HepG2 (cell line): ENCODE measurements around the gene C19orf85. TPM values are rescaled to one million over a fixed set of nuclear protein-coding genes. Genes with fewer than 3 reads are reported as not detected.

ENCODE experiments used
- AKNA ChIP-seq: sonication (generic); formaldehyde crosslinking; IDR thresholded peaks from 2 replicates; pipeline ENCODE4 v1.4.0; 2020; ENCODE audit warnings: missing genetic modification reagents, borderline replicate concordance
- ARID5B ChIP-seq: IDR thresholded peaks from 2 replicates; pipeline ENCODE4 v1.4.0; 2020; ENCODE audit warnings: mild to moderate bottlenecking, missing genetic modification reagents
- HBP1 ChIP-seq: IDR thresholded peaks from 2 replicates; pipeline ENCODE4 v1.6.1; 2016; ENCODE audit warnings: low read depth, control low read depth
- MAFG ChIP-seq: sonication (generic); formaldehyde crosslinking; IDR thresholded peaks from 2 replicates; pipeline ENCODE4 v1.5.1; 2020; ENCODE audit warnings: mild to moderate bottlenecking, missing genetic modification reagents
- WIZ ChIP-seq: sonication (generic); formaldehyde crosslinking; IDR thresholded peaks from 2 replicates; pipeline ENCODE4 v1.5.1; 2020; ENCODE audit warnings: mild to moderate bottlenecking, missing genetic modification reagents
- ZFP90 ChIP-seq: sonication (generic); formaldehyde crosslinking; IDR thresholded peaks from 2 replicates; pipeline ENCODE4 v1.8.0; 2022; ENCODE audit warnings: missing genetic modification reagents, mild to moderate bottlenecking, inconsistent platforms, borderline replicate concordance
- ZNF205 ChIP-seq: IDR thresholded peaks from 2 replicates; pipeline ENCODE4 v1.6.1; 2018; ENCODE audit warnings: missing biosample characterization, missing genetic modification reagents
- polyA plus RNA-seq, 8 experiments: library from polyadenylated mRNA; depleted of rRNA in 3 of 8; stranded (reverse) in 7 of 8; unstranded in 1 of 8; fragments of >200 nt; fragmentation: Illumina TruSeq in 4 of 8; extraction: Trizol in 4 of 8; gene quantifications; 2 replicates each; pipeline versions ENCODE4 v1.2.1 to v1.2.3, GENCODE V29; 2011 to 2016; ENCODE audit warnings: low read depth in 4 of 8, missing spikeins in 1 of 8, mixed read lengths in 1 of 8; ENCODE audit not compliant: insufficient read depth in 1 of 8
- total RNA-seq, 5 experiments: library from RNA; depleted of rRNA; stranded (reverse); fragments of >200 nt; fragmentation: Illumina TruSeq; extraction: Trizol; gene quantifications; 2 replicates each; pipeline ENCODE4 v1.2.3, GENCODE V29; 2016; ENCODE audit warnings: low read depth in 1 of 5
- TF ChIP-seq, protein P1 (sequence below): sonication (generic); formaldehyde crosslinking; IDR thresholded peaks from 2 replicates; pipeline ENCODE4 v1.4.0; 2020; ENCODE audit warnings: missing genetic modification reagents, borderline replicate concordance
- TF ChIP-seq, protein P2 (sequence below): fragments of 450-650 bp; IDR thresholded peaks from 2 replicates; pipeline ENCODE4 v1.6.1; 2016

The C19orf85 gene
- total and polyA plus RNA-seq, 2 of the 13 experiments (the other 11 are each of a cell fraction or from before 2014, with no cell fraction given), result not detected

- TF ChIP-seq WIZ, result no peak
- no peak for TF ChIP-seq MAFG (CRISPR knock-in tag)
- TF ChIP-seq ZNF205, result peak; percentile 73; the same call in 1 of the 2 replicates
- TF ChIP-seq ARID5B, result no peak
- TF ChIP-seq AKNA (CRISPR knock-in tag), result 0 out of 2 replicates have a peak, but pooled peaks have one; percentile 88
- peak; percentile 88 for TF ChIP-seq ZFP90 (CRISPR knock-in tag)
- TF ChIP-seq, protein P1, sequence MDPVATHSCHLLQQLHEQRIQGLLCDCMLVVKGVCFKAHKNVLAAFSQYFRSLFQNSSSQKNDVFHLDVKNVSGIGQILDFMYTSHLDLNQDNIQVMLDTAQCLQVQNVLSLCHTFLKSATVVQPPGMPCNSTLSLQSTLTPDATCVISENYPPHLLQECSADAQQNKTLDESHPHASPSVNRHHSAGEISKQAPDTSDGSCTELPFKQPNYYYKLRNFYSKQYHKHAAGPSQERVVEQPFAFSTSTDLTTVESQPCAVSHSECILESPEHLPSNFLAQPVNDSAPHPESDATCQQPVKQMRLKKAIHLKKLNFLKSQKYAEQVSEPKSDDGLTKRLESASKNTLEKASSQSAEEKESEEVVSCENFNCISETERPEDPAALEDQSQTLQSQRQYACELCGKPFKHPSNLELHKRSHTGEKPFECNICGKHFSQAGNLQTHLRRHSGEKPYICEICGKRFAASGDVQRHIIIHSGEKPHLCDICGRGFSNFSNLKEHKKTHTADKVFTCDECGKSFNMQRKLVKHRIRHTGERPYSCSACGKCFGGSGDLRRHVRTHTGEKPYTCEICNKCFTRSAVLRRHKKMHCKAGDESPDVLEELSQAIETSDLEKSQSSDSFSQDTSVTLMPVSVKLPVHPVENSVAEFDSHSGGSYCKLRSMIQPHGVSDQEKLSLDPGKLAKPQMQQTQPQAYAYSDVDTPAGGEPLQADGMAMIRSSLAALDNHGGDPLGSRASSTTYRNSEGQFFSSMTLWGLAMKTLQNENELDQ (CRISPR knock-in tag), result no peak
- TF ChIP-seq HBP1, result peak; percentile 28; the same call in 1 of the 2 replicates
- TF ChIP-seq, protein P2, sequence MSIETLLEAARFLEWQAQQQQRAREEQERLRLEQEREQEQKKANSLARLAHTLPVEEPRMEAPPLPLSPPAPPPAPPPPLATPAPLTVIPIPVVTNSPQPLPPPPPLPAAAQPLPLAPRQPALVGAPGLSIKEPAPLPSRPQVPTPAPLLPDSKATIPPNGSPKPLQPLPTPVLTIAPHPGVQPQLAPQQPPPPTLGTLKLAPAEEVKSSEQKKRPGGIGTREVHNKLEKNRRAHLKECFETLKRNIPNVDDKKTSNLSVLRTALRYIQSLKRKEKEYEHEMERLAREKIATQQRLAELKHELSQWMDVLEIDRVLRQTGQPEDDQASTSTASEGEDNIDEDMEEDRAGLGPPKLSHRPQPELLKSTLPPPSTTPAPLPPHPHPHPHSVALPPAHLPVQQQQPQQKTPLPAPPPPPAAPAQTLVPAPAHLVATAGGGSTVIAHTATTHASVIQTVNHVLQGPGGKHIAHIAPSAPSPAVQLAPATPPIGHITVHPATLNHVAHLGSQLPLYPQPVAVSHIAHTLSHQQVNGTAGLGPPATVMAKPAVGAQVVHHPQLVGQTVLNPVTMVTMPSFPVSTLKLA, result peak; percentile 69; the same call in 1 of the 2 replicates
Observed at GRCh38 chr19:55476100-55476775, 11.7 kb upstream of the C19orf85 start, which contains the start of gene ZNF628 (continued).
